B cell (primary cell): ENCODE results near the gene PPP2R5C. TPM values are rescaled to one million over a fixed set of nuclear protein-coding genes. Genes with fewer than 3 reads are reported as not detected.
A peak's percentile ranks its signal among the peaks of the same experiment; 100 is the strongest.

ENCODE experiments used
- ATAC-seq: fragments of 200-7000 bp; cut with Tn5 transposase; one replicate; pipeline ENCODE4 v1.10.0; 2021; ENCODE audit warnings: low read depth, mild to moderate bottlenecking, moderate number of reproducible peaks, moderate library complexity
- CTCF ChIA-PET: fragments of 350-600 bp; sonication (Branson Sonifier 250); formaldehyde crosslinking; loops from one replicate; lab custom pipeline; 2021; ENCODE audit warnings: antibody characterized with exemption, inconsistent platforms; lab: Charles Lee
- POLR2A ChIA-PET: fragments of 350-600 bp; sonication (Branson Sonifier 250); formaldehyde crosslinking; loops from one replicate; lab custom pipeline; 2021; ENCODE audit warnings: antibody characterized with exemption; lab: Charles Lee
- DNase-seq: peaks from one replicate; pipeline ENCODE4 v3.0.0; 2013
- H2AFZ ChIP-seq: 2 replicates; pipeline ENCODE4 v1.6.1; 2012; ENCODE audit warnings: mild to moderate bottlenecking, low read depth, low read length; ENCODE audit not compliant: insufficient read depth, poor library complexity, severe bottlenecking
- H3K27ac ChIP-seq, 2 donors: 1 replicate in 1 of 2; 2 replicates in 1 of 2; pipeline ENCODE4 v1.5.1; 2012 to 2013; ENCODE audit warnings: low read length in 2 of 2, mild to moderate bottlenecking in 2 of 2, moderate library complexity in 1 of 2
- H3K27me3 ChIP-seq, 4 experiments: fragments of 200-600 bp in 1 of 4; sonication (generic) in 1 of 4; replicated peaks in 1 of 4; 1 replicate in 2 of 4; 2 replicates in 2 of 4; pipeline versions ENCODE4 v1.6.1 to v1.7.0; 2013 to 2016; ENCODE audit warnings: low read length in 3 of 4, mild to moderate bottlenecking in 2 of 4, mixed read lengths in 1 of 4, moderate library complexity in 1 of 4; ENCODE audit not compliant: insufficient read depth in 4 of 4, control insufficient read depth in 3 of 4; ENCODE audit errors: control extremely low read depth in 1 of 4
- H3K36me3 ChIP-seq, 2 experiments: replicated peaks in 1 of 2; 1 replicate in 1 of 2; 2 replicates in 1 of 2; pipeline versions ENCODE4 v1.6.1 to v1.7.1; 2013; ENCODE audit warnings: low read length in 1 of 2; ENCODE audit not compliant: insufficient read depth in 2 of 2, control insufficient read depth in 1 of 2; ENCODE audit errors: control extremely low read depth in 1 of 2, extremely low read depth in 1 of 2
- H3K4me1 ChIP-seq, 2 donors: fragments of 200-600 bp in 1 of 2; sonication (generic) in 1 of 2; 1 replicate in 1 of 2; 2 replicates in 1 of 2; pipeline versions ENCODE4 v1.5.1 to v1.6.1; 2013 to 2017; ENCODE audit warnings: low read length in 2 of 2; ENCODE audit not compliant: control insufficient read depth in 2 of 2, insufficient read depth in 2 of 2
- H3K4me2 ChIP-seq: replicated peaks from 2 replicates; pipeline ENCODE3; 2012; ENCODE audit warnings: mild to moderate bottlenecking, low read depth, low read length; ENCODE audit not compliant: poor library complexity, severe bottlenecking
- H3K4me3 ChIP-seq, 5 experiments: fragments of 200-600 bp in 1 of 5; sonication (generic) in 1 of 5; 1 replicate in 3 of 5; 2 replicates in 2 of 5; pipeline versions ENCODE4 v1.5.1 to v1.7.0; 2011 to 2016; ENCODE audit warnings: low read length in 4 of 5, mild to moderate bottlenecking in 4 of 5, low read depth in 2 of 5, control low read depth in 1 of 5, moderate library complexity in 1 of 5; ENCODE audit not compliant: insufficient read depth in 1 of 5; ENCODE audit errors: control extremely low read depth in 1 of 5, extremely low read depth in 1 of 5
- H3K79me2 ChIP-seq: fragments of 200-600 bp; sonication (generic); one replicate; pipeline ENCODE4 v1.6.0; 2016; ENCODE audit warnings: low read length; ENCODE audit not compliant: control insufficient read depth, insufficient read depth
- H3K9ac ChIP-seq: fragments of 200-600 bp; sonication (generic); 2 replicates; pipeline ENCODE4 v1.6.1; 2017; ENCODE audit warnings: mild to moderate bottlenecking, low read length, moderate library complexity
- H3K9me3 ChIP-seq, 3 donors: one replicate each; pipeline versions ENCODE4 v1.6.1 to v1.7.1; 2013; ENCODE audit warnings: low read length in 2 of 3; ENCODE audit not compliant: control insufficient read depth in 2 of 3, insufficient read depth in 1 of 3; ENCODE audit errors: control extremely low read depth in 1 of 3
- H4K20me1 ChIP-seq: 2 replicates; pipeline ENCODE4 v1.6.0; 2012; ENCODE audit warnings: mild to moderate bottlenecking, low read length; ENCODE audit not compliant: insufficient read depth, control insufficient read depth, poor library complexity, severe bottlenecking
- H3K27ac Mint-ChIP-seq: one replicate; pipeline ENCODE4 v1.8.0; 2021; ENCODE audit warnings: mixed read lengths
- H3K27me3 Mint-ChIP-seq: one replicate; pipeline ENCODE4 v1.8.0; 2021; ENCODE audit warnings: mixed read lengths
- H3K4me1 Mint-ChIP-seq: one replicate; pipeline ENCODE4 v1.8.0; 2021; ENCODE audit warnings: mixed read lengths
- H3K4me3 Mint-ChIP-seq: one replicate; pipeline ENCODE4 v1.8.0; 2021; ENCODE audit warnings: mixed read lengths
- H3K9me3 Mint-ChIP-seq: one replicate; pipeline ENCODE4 v1.8.0; 2022; ENCODE audit warnings: mixed read lengths; ENCODE audit not compliant: insufficient read depth
- EZH2 ChIP-seq: IDR thresholded peaks from 2 replicates; pipeline ENCODE4 v1.6.1; 2012; ENCODE audit warnings: borderline replicate concordance, low read depth, mild to moderate bottlenecking, moderate library complexity, low read length; ENCODE audit not compliant: insufficient read depth, poor library complexity, severe bottlenecking
- WGBS: methylation state at CpG from one replicate; pipeline ENCODE4 v1.1.5; 2013; ENCODE audit warnings: missing lambda C conversion rate; ENCODE audit not compliant: insufficient coverage; 5-methylcytosine and 5-hydroxymethylcytosine counted together
- intact Hi-C: fragments of 100-400 bp; cut with micrococcal nuclease; formaldehyde crosslinking; loops from one replicate; pipeline ENCODE4 v1.10.0; 2022
- polyA plus RNA-seq: library from polyadenylated mRNA; depleted of rRNA; stranded (reverse); fragments of >200 nt; gene quantifications from 2 replicates; pipeline ENCODE4 v1.2.3, GENCODE V29; 2012
- total RNA-seq, 2 donors: library from RNA; stranded (reverse); fragments of 120-200 nt in 1 of 2; gene quantifications; 1 replicate in 1 of 2; 2 replicates in 1 of 2; pipeline versions ENCODE4 v1.2.3 to v1.2.4, GENCODE V29; 2013 to 2022
- TF ChIP-seq, protein P1 (sequence below): fragments of 200-600 bp; IDR thresholded peaks from one replicate; pipeline ENCODE4 v1.8.0; 2022; ENCODE audit warnings: antibody characterized with exemption, mild to moderate bottlenecking

Gene PPP2R5C
- total and polyA plus RNA-seq, 2 donors (not counting 1 experiment from before 2014, with no cell fraction given), result 91.7 to 330 TPM

DNA sequence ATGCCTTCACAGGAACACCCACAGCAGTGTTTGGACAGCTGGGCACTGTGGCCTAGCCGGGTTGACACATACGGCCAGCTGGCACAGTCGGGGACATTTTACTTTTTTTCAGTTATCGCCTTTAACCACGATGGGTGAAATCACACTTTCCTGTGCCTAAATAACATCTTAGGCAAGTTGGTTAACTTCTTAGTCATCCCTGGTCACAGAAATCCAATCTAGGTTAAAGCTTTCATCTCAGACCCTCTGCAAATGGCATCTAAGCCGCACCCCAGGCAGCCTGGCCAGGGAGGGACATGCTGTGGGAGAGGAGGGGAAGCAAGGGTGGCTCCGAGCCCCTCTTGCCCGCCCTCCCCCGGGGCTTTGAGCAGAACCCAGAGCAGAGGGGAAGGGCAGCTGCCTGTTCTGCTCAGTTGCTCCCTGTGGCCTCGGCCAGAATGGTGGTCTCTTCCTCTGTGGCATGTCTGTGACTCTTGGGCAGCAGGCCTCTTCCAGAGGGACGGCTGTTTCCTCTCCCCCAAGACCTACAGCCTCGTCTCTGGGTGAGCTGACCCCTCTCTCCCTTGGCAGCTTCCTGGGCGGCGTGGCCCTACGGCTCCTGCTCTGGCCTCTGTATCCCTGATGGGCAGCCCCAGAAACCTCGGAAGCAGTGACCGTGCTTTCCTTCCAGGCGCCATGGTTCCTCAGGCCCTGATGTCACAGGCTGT, 117.5 kb downstream of the PPP2R5C start:
- peak overlapping the region; percentile 94 to 96 for H3K27ac ChIP-seq
- intact Hi-C loops, result loop anchor here (5.0 kb wide), 1 partner anchor 208 kb away; the partner anchor contains the start of gene HSP90AA1
- Mint-ChIP-seq H3K4me1 (peaks cover 62% of the 10 kb centered on the region), H3K27ac (peak overlapping the region; percentile 72), H3K4me3 (peak overlapping the region; percentile 41), H3K27me3 (no peaks in the 10 kb centered on the region), H3K9me3 (no peaks in the 10 kb centered on the region)
- CTCF ChIA-PET, result interaction anchor here (0.5 to 5.3 kb wide), 8 partner anchors 9 to 241 kb away, joined by 3 to 31 read pairs (median 4); no protein-coding TSS in a partner anchor
- TF ChIP-seq, protein P1, sequence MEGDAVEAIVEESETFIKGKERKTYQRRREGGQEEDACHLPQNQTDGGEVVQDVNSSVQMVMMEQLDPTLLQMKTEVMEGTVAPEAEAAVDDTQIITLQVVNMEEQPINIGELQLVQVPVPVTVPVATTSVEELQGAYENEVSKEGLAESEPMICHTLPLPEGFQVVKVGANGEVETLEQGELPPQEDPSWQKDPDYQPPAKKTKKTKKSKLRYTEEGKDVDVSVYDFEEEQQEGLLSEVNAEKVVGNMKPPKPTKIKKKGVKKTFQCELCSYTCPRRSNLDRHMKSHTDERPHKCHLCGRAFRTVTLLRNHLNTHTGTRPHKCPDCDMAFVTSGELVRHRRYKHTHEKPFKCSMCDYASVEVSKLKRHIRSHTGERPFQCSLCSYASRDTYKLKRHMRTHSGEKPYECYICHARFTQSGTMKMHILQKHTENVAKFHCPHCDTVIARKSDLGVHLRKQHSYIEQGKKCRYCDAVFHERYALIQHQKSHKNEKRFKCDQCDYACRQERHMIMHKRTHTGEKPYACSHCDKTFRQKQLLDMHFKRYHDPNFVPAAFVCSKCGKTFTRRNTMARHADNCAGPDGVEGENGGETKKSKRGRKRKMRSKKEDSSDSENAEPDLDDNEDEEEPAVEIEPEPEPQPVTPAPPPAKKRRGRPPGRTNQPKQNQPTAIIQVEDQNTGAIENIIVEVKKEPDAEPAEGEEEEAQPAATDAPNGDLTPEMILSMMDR, result no peak
- TF ChIP-seq EZH2, result no peak
- peaks cover 0 to 52% of the 10 kb centered on the region in 2 experiments for H3K36me3 ChIP-seq
- H3K79me2 ChIP-seq, result peaks cover 88% of the 10 kb centered on the region
- H2AFZ ChIP-seq, result no peak overlapping the region
- peaks cover 45 to 51% of the 10 kb centered on the region in 2 donors for H3K4me1 ChIP-seq
- POLR2A ChIA-PET, result interaction anchor here (0.6 to 1.1 kb wide), 3 partner anchors 35 to 108 kb away, joined by 3 to 8 read pairs (median 3); no protein-coding TSS in a partner anchor
- no peak overlapping the region for H3K4me3 ChIP-seq
- no peak for ATAC-seq
- DNase-seq, result no peak
- H3K4me2 ChIP-seq, result peak overlapping the region; percentile 20
- H3K9me3 ChIP-seq, result peaks cover 0 to 4% (median 0%) of the 10 kb centered on the region in 3 donors
- H3K27me3 ChIP-seq, result no peaks in the 10 kb centered on the region
- 37% methylated on average over 17 of the region's 18 CpGs for WGBS
- no peak overlapping the region for H3K9ac ChIP-seq
- H4K20me1 ChIP-seq, result peaks cover 54% of the 10 kb centered on the region
